ENCODE results near the gene TRIP4.

TRIP4 gene

GRCh38 chr15:64423970-64424369 lies 36.3 kb downstream of the TRIP4 start:
- Mint-ChIP-seq H3K36me3 (peaks cover 61% of the 10 kb centered on the region), H3K27ac (peak overlapping the region; percentile 67), H3K9me3 (no peaks in the 10 kb centered on the region), H3K4me3 (no peak overlapping the region), H3K4me1 (peaks cover 11% of the 10 kb centered on the region), H3K27me3 (no peaks in the 10 kb centered on the region)
- ATAC-seq, result peak; percentile 45

- Mint-ChIP-seq H3K27ac (no peak overlapping the region), H3K36me3 (peaks cover 60% of the 10 kb centered on the region), H3K4me3 (no peak overlapping the region), H3K27me3 (no peaks in the 10 kb centered on the region), H3K4me1 (peaks cover 11% of the 10 kb centered on the region), H3K9me3 (no peaks in the 10 kb centered on the region)
- ATAC-seq, result no peak
These were observed 37.6 kb downstream of the TRIP4 start for GRCh38 chr15:64425221-64425620.

GRCh38 chr15:64426845-64427465 lies 39.3 kb downstream of the TRIP4 start:
- Mint-ChIP-seq H3K9me3 (no peaks in the 10 kb centered on the region), H3K27ac (no peak overlapping the region), H3K4me3 (no peak overlapping the region), H3K4me1 (peaks cover 11% of the 10 kb centered on the region), H3K36me3 (peaks cover 66% of the 10 kb centered on the region), H3K27me3 (no peaks in the 10 kb centered on the region)
- no peak for ATAC-seq

GRCh38 chr15:64429448-64429847 lies 41.8 kb downstream of the TRIP4 start:
- Mint-ChIP-seq H3K9me3 (no peaks in the 10 kb centered on the region), H3K36me3 (peaks cover 56% of the 10 kb centered on the region), H3K4me3 (no peak overlapping the region), H3K27me3 (no peaks in the 10 kb centered on the region), H3K27ac (no peak overlapping the region), H3K4me1 (no peaks in the 10 kb centered on the region)
- ATAC-seq, result no peak

GRCh38 chr15:64430000-64430735 lies 42.5 kb downstream of the TRIP4 start:
- H3K27ac Mint-ChIP-seq, result no peak overlapping the region
- H3K9me3 Mint-ChIP-seq, result no peaks in the 10 kb centered on the region
- H3K36me3 Mint-ChIP-seq, result peaks cover 53% of the 10 kb centered on the region
- H3K4me3 Mint-ChIP-seq, result no peak overlapping the region
- ATAC-seq, result no peak
- no peaks in the 10 kb centered on the region for H3K4me1 Mint-ChIP-seq
- H3K27me3 Mint-ChIP-seq, result no peaks in the 10 kb centered on the region

GRCh38 chr15:64437982-64438381 lies 50.3 kb downstream of the TRIP4 start:
- Mint-ChIP-seq H3K27me3 (no peaks in the 10 kb centered on the region), H3K9me3 (no peaks in the 10 kb centered on the region), H3K36me3 (peaks cover 28% of the 10 kb centered on the region), H3K27ac (no peak overlapping the region), H3K4me1 (peaks cover 12% of the 10 kb centered on the region), H3K4me3 (no peak overlapping the region)
- no peak for ATAC-seq

GRCh38 chr15:64438653-64439447 lies 51.2 kb downstream of the TRIP4 start:
- no peak overlapping the region for H3K4me3 Mint-ChIP-seq
- peaks cover 21% of the 10 kb centered on the region for H3K4me1 Mint-ChIP-seq
- no peak overlapping the region for H3K27ac Mint-ChIP-seq

GRCh38 chr15:64441852-64442251 lies 54.2 kb downstream of the TRIP4 start:
- H3K4me3 Mint-ChIP-seq, result no peak overlapping the region
- no peak overlapping the region for H3K27ac Mint-ChIP-seq
- H3K4me1 Mint-ChIP-seq, result peaks cover 29% of the 10 kb centered on the region
- no peak for ATAC-seq
- peaks cover 31% of the 10 kb centered on the region for H3K36me3 Mint-ChIP-seq
- no peaks in the 10 kb centered on the region for H3K9me3 Mint-ChIP-seq
- no peaks in the 10 kb centered on the region for H3K27me3 Mint-ChIP-seq

More at GRCh38 chr15:64438653-64439447, 51.2 kb downstream of the TRIP4 start:
- ATAC-seq, result no peak
- no peaks in the 10 kb centered on the region for H3K27me3 Mint-ChIP-seq
- peaks cover 22% of the 10 kb centered on the region for H3K36me3 Mint-ChIP-seq
- H3K9me3 Mint-ChIP-seq, result no peaks in the 10 kb centered on the region

- Mint-ChIP-seq H3K27ac (peak overlapping the region; percentile 85), H3K9me3 (no peaks in the 10 kb centered on the region), H3K4me3 (no peak overlapping the region), H3K36me3 (peaks cover 41% of the 10 kb centered on the region), H3K4me1 (peaks cover 41% of the 10 kb centered on the region), H3K27me3 (no peaks in the 10 kb centered on the region)
- no peak for ATAC-seq
These were observed 55.4 kb downstream of the TRIP4 start for GRCh38 chr15:64443016-64443415.

GRCh38 chr15:64443747-64444621 lies 56.3 kb downstream of the TRIP4 start:
- no peaks in the 10 kb centered on the region for H3K9me3 Mint-ChIP-seq
- peaks cover 43% of the 10 kb centered on the region for H3K36me3 Mint-ChIP-seq
- peaks cover 44% of the 10 kb centered on the region for H3K4me1 Mint-ChIP-seq
- peak; percentile 81 for ATAC-seq
- peak overlapping the region; percentile 85 for H3K27ac Mint-ChIP-seq
- H3K4me3 Mint-ChIP-seq, result peak overlapping the region; percentile 34
- H3K27me3 Mint-ChIP-seq, result no peaks in the 10 kb centered on the region

GRCh38 chr15:64444836-64445235 lies 57.2 kb downstream of the TRIP4 start:
- Mint-ChIP-seq H3K27me3 (no peaks in the 10 kb centered on the region), H3K4me1 (peaks cover 44% of the 10 kb centered on the region), H3K27ac (peak overlapping the region; percentile 85), H3K9me3 (no peaks in the 10 kb centered on the region), H3K36me3 (peaks cover 43% of the 10 kb centered on the region), H3K4me3 (no peak overlapping the region)
- no peak for ATAC-seq

- ATAC-seq, result peak; percentile 78
- Mint-ChIP-seq H3K27me3 (no peaks in the 10 kb centered on the region), H3K4me1 (peaks cover 35% of the 10 kb centered on the region), H3K27ac (peak overlapping the region; percentile 26), H3K4me3 (no peak overlapping the region), H3K36me3 (peaks cover 28% of the 10 kb centered on the region), H3K9me3 (no peaks in the 10 kb centered on the region)
These were observed 60.1 kb downstream of the TRIP4 start for GRCh38 chr15:64447536-64448315.

GRCh38 chr15:64452988-64453688 lies 65.5 kb downstream of the TRIP4 start:
- no peaks in the 10 kb centered on the region for H3K27me3 Mint-ChIP-seq
- ATAC-seq, result no peak
- no peak overlapping the region for H3K4me3 Mint-ChIP-seq
- H3K27ac Mint-ChIP-seq, result peak overlapping the region; percentile 33
- no peaks in the 10 kb centered on the region for H3K9me3 Mint-ChIP-seq
- peaks cover under 1% of the 10 kb centered on the region for H3K36me3 Mint-ChIP-seq
- H3K4me1 Mint-ChIP-seq, result peaks cover 21% of the 10 kb centered on the region

- Mint-ChIP-seq H3K36me3 (no peaks in the 10 kb centered on the region), H3K27me3 (no peaks in the 10 kb centered on the region), H3K9me3 (no peaks in the 10 kb centered on the region), H3K4me3 (no peak overlapping the region), H3K4me1 (peaks cover 18% of the 10 kb centered on the region), H3K27ac (peak overlapping the region; percentile 33)
- ATAC-seq, result no peak
These were observed 66.0 kb downstream of the TRIP4 start for GRCh38 chr15:64453689-64454037.
